H1 (cell line): Measurements from ENCODE around the gene ZCCHC17. TPM values are rescaled to one million over a fixed set of nuclear protein-coding genes. Genes with fewer than 3 reads are reported as not detected.

Experiments
- CTCF ChIA-PET: fragments of 300-600 bp; sonication (Branson Sonifier 250); formaldehyde crosslinking; loops from one replicate; lab custom pipeline; 2021; ENCODE audit not compliant: partially characterized antibody; lab: Charles Lee
- POLR2A ChIA-PET: fragments of 300-600 bp; sonication (Branson Sonifier 250); formaldehyde crosslinking; loops from one replicate; lab custom pipeline; 2021; ENCODE audit warnings: inconsistent platforms; ENCODE audit not compliant: partially characterized antibody; lab: Charles Lee
- DNase-seq, 2 experiments: peaks; one replicate each; pipeline versions ENCODE4 v3.0.0 to v3.0.0-alpha.2; 2010 to 2022; ENCODE audit warnings: low spot score in 2 of 2, low read depth in 1 of 2, mixed read lengths in 1 of 2
- FAIRE-seq: peaks from 2 replicates; lab custom pipeline; 2011; peaks lifted over from hg19 to GRCh38; lab: Jason Lieb, UNC
- H2AFZ ChIP-seq: 2 replicates; pipeline ENCODE4 v1.8.1; 2012; ENCODE audit warnings: low read length, inconsistent platforms
- H2AK5ac ChIP-seq: 2 replicates; pipeline ENCODE4 v1.6.1; 2013; ENCODE audit warnings: low read depth, low read length
- H2BK120ac ChIP-seq: replicated peaks from 2 replicates; pipeline ENCODE3; 2013; ENCODE audit warnings: low read depth, low read length, inconsistent platforms
- H2BK12ac ChIP-seq: 2 replicates; pipeline ENCODE4 v1.6.1; 2013; ENCODE audit warnings: low read depth, low read length
- H2BK15ac ChIP-seq: 2 replicates; pipeline ENCODE4 v1.6.1; 2013; ENCODE audit warnings: low read length
- H2BK20ac ChIP-seq: 2 replicates; pipeline ENCODE4 v1.6.1; 2013; ENCODE audit warnings: low read length
- H2BK5ac ChIP-seq: 2 replicates; pipeline ENCODE4 v1.6.1; 2013; ENCODE audit warnings: low read depth, low read length
- H3K14ac ChIP-seq: 2 replicates; pipeline ENCODE4 v1.6.1; 2013; ENCODE audit warnings: inconsistent platforms; ENCODE audit not compliant: insufficient read length
- H3K18ac ChIP-seq: 2 replicates; pipeline ENCODE4 v1.6.1; 2013; ENCODE audit warnings: low read length; ENCODE audit errors: extremely low read depth
- H3K23ac ChIP-seq: 2 replicates; pipeline ENCODE4 v1.6.1; 2013; ENCODE audit warnings: inconsistent platforms; ENCODE audit not compliant: insufficient read length
- H3K23me2 ChIP-seq: 2 replicates; pipeline ENCODE4 v1.6.1; 2013; ENCODE audit warnings: low read depth, low read length
- H3K27ac ChIP-seq: 2 replicates; pipeline ENCODE4 v1.6.1; 2011; ENCODE audit warnings: low read depth, low read length, inconsistent platforms
- H3K27me3 ChIP-seq, 4 experiments: replicated peaks in 1 of 4; 1 replicate in 1 of 4; 2 replicates in 3 of 4; pipeline versions ENCODE4 v1.6.1 to v1.8.1; 2011 to 2013; ENCODE audit warnings: low read length in 3 of 4, mild to moderate bottlenecking in 3 of 4, inconsistent platforms in 2 of 4, mixed read lengths in 2 of 4, moderate library complexity in 1 of 4; ENCODE audit not compliant: control insufficient read depth in 3 of 4, insufficient read depth in 3 of 4; ENCODE audit errors: extremely low read depth in 1 of 4
- H3K36me3 ChIP-seq, 4 experiments: 2 replicates each; pipeline versions ENCODE4 v1.6.1 to v1.8.1; 2011 to 2013; ENCODE audit warnings: mild to moderate bottlenecking in 4 of 4, low read length in 3 of 4, moderate library complexity in 2 of 4, control low read depth in 1 of 4, inconsistent platforms in 1 of 4; ENCODE audit not compliant: insufficient read depth in 4 of 4, control insufficient read depth in 2 of 4
- H3K4ac ChIP-seq: replicated peaks from 2 replicates; pipeline ENCODE3; 2013; ENCODE audit warnings: low read length, low read depth, mixed read lengths, inconsistent platforms; ENCODE audit not compliant: insufficient read length
- H3K4me1 ChIP-seq, 4 experiments: replicated peaks in 1 of 4; 1 replicate in 1 of 4; 2 replicates in 3 of 4; pipeline versions ENCODE4 v1.6.1 to v1.8.1; 2011 to 2013; ENCODE audit warnings: low read length in 3 of 4, inconsistent platforms in 2 of 4, mixed read lengths in 1 of 4; ENCODE audit not compliant: insufficient read depth in 4 of 4, control insufficient read depth in 3 of 4
- H3K4me2 ChIP-seq, 2 experiments: 2 replicates each; pipeline versions ENCODE4 v1.6.1 to v1.8.1; 2011 to 2013; ENCODE audit warnings: low read depth in 2 of 2, low read length in 2 of 2, control low read depth in 1 of 2, inconsistent platforms in 1 of 2, mild to moderate bottlenecking in 1 of 2; ENCODE audit not compliant: insufficient read depth in 1 of 2
- H3K4me3 ChIP-seq, 4 experiments: fragments of 200-600, 300-600 bp in 1 of 4; sonication (generic), shearing (Covaris generic), sonication (Bioruptor Twin) in 1 of 4; 2 replicates each; pipeline versions ENCODE4 v1.5.1 to v1.8.1; 2011 to 2016; ENCODE audit warnings: low read length in 4 of 4, low read depth in 3 of 4, control low read depth in 2 of 4, inconsistent platforms in 2 of 4, mild to moderate bottlenecking in 2 of 4, mixed read lengths in 1 of 4, moderate library complexity in 1 of 4; ENCODE audit not compliant: insufficient read depth in 2 of 4; ENCODE audit errors: extremely low read depth in 1 of 4
- H3K56ac ChIP-seq: replicated peaks from 2 replicates; pipeline ENCODE3; 2013; ENCODE audit warnings: low read depth, mild to moderate bottlenecking, mixed read lengths, low read length, inconsistent platforms; ENCODE audit not compliant: insufficient read length
- H3K79me1 ChIP-seq: 2 replicates; pipeline ENCODE4 v1.6.1; 2013; ENCODE audit warnings: low read depth, low read length, control low read depth
- H3K79me2 ChIP-seq, 2 experiments: 2 replicates each; pipeline versions ENCODE4 v1.6.1 to v1.8.1; 2012 to 2013; ENCODE audit warnings: low read length in 2 of 2, mild to moderate bottlenecking in 2 of 2, inconsistent platforms in 1 of 2; ENCODE audit not compliant: insufficient read depth in 2 of 2, control insufficient read depth in 1 of 2
- H3K9ac ChIP-seq, 4 experiments: replicated peaks in 1 of 4; 1 replicate in 1 of 4; 2 replicates in 3 of 4; pipeline versions ENCODE4 v1.6.1 to v1.8.1; 2011 to 2013; ENCODE audit warnings: low read depth in 3 of 4, low read length in 3 of 4, control low read depth in 2 of 4, mild to moderate bottlenecking in 2 of 4, moderate library complexity in 2 of 4, inconsistent platforms in 1 of 4; ENCODE audit errors: extremely low read depth in 1 of 4
- H3K9me3 ChIP-seq, 2 experiments: 2 replicates each; pipeline versions ENCODE4 v1.6.1 to v1.8.1; 2012 to 2013; ENCODE audit warnings: mild to moderate bottlenecking in 2 of 2, moderate library complexity in 2 of 2, control low read depth in 1 of 2, inconsistent platforms in 1 of 2, low read depth in 1 of 2, low read length in 1 of 2, mixed read lengths in 1 of 2; ENCODE audit not compliant: insufficient read depth in 2 of 2
- H4K20me1 ChIP-seq, 2 experiments: replicated peaks in 1 of 2; 2 replicates each; pipeline versions ENCODE3 to v1.8.1; 2011 to 2013; ENCODE audit warnings: inconsistent platforms in 2 of 2, low read length in 2 of 2, mild to moderate bottlenecking in 1 of 2; ENCODE audit not compliant: insufficient read depth in 2 of 2, control insufficient read depth in 1 of 2
- H4K5ac ChIP-seq: 2 replicates; pipeline ENCODE4 v1.6.1; 2013; ENCODE audit warnings: low read length, low read depth, mixed read lengths, inconsistent platforms; ENCODE audit not compliant: insufficient read length
- H4K8ac ChIP-seq: 2 replicates; pipeline ENCODE4 v1.8.0; 2013; ENCODE audit warnings: mild to moderate bottlenecking, moderate library complexity, low read length, inconsistent platforms; ENCODE audit not compliant: insufficient read depth; ENCODE audit errors: extremely low read depth
- H4K91ac ChIP-seq: replicated peaks from 2 replicates; pipeline ENCODE3; 2013; ENCODE audit warnings: low read length, mixed read lengths, inconsistent platforms; ENCODE audit not compliant: insufficient read length
- CEBPB ChIP-seq: IDR thresholded peaks from 2 replicates; pipeline ENCODE4 v1.6.1; 2012; ENCODE audit warnings: low read depth, low read length
- EGR1 ChIP-seq: IDR thresholded peaks from 2 replicates; pipeline ENCODE4 v1.6.1; 2011; ENCODE audit warnings: low read depth, low read length, borderline replicate concordance
- GABPA ChIP-seq: IDR thresholded peaks from 2 replicates; pipeline ENCODE4 v1.6.1; 2011; ENCODE audit warnings: mild to moderate bottlenecking, low read length, moderate library complexity, borderline replicate concordance; ENCODE audit not compliant: insufficient read depth
- JUN ChIP-seq: IDR thresholded peaks from 2 replicates; pipeline ENCODE4 v1.6.1; 2011; ENCODE audit warnings: low read depth, mild to moderate bottlenecking, improper control_type of control experiment, low read length
- KDM5A ChIP-seq: fragments of 200-600 bp; IDR thresholded peaks from 2 replicates; pipeline ENCODE4 v1.7.1; 2012; ENCODE audit warnings: mild to moderate bottlenecking, low read length, inconsistent platforms, mixed read lengths
- POLR2AphosphoS5 ChIP-seq: IDR thresholded peaks from 2 replicates; pipeline ENCODE4 v1.6.1; 2011; ENCODE audit warnings: low read depth, low read length
- RBBP5 ChIP-seq: IDR thresholded peaks from 2 replicates; pipeline ENCODE4 v1.7.1; 2012; ENCODE audit warnings: low read depth, mild to moderate bottlenecking, inconsistent platforms, low read length, moderate library complexity, borderline replicate concordance
- SRF ChIP-seq: IDR thresholded peaks from 2 replicates; pipeline ENCODE4 v1.6.1; 2011; ENCODE audit warnings: mild to moderate bottlenecking, low read depth, low read length, moderate library complexity
- WGBS, 2 experiments: shearing (Covaris generic) in 1 of 2; methylation state at CpG; one replicate each; pipeline versions ENCODE4 v1.1.6 to v1.1.7; 2013 to 2015; ENCODE audit warnings: low lambda C conversion rate in 2 of 2, mixed read lengths in 2 of 2, inconsistent platforms in 1 of 2, low coverage in 1 of 2, missing lambda C conversion rate in 1 of 2; ENCODE audit not compliant: insufficient replicate concordance in 2 of 2, insufficient coverage in 1 of 2, insufficient read length in 1 of 2; ENCODE audit errors: extremely low coverage in 1 of 2, missing lambda C conversion rate in 1 of 2; 5-methylcytosine and 5-hydroxymethylcytosine counted together
- polyA plus RNA-seq, 7 experiments: library from polyadenylated mRNA; depleted of rRNA in 3 of 7; stranded (reverse) in 5 of 7; unstranded in 2 of 7; fragments of >200 nt in 5 of 7; fragments of 200-250 nt in 2 of 7; gene quantifications; 1 replicate in 5 of 7; 2 replicates in 1 of 7; 4 replicates in 1 of 7; pipeline versions ENCODE4 v1.2.1 to v1.2.3, GENCODE V29; 2011 to 2013; ENCODE audit warnings: missing spikeins in 2 of 7, mixed read lengths in 2 of 7
- total RNA-seq: library from RNA; stranded (reverse); fragmentation: NEBNext Ultra II Directional; extraction: Animal tissue kit (Norgen Biotek cat#: 25700); gene quantifications from 2 replicates; pipeline ENCODE4 v1.2.1, GENCODE V29; 2021

The ZCCHC17 gene
- total and polyA plus RNA-seq, 2 of the 8 experiments (the other 6 are each of a cell fraction or from before 2014, with no cell fraction given): 51.6 to 59.3 TPM

DNA sequence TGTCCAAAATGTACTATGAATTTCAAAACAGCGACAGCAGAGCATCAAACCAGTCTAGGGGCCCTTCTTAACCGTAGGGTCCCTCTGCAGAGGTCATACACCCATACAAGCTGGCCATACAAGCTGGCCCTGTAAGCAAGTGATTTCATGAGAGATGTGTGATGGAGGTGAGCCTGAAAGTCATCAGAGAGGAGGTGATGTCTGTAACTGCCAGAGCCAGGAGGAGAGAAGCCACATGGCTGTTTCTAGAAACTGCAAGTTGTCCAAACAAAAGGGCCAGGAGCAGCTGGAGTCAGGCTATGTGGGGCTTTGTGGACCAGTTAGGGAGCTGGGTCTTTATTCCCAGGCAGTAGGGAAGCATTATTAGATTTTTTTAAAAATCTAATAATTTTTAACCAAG, 101.4 kb downstream of the ZCCHC17 start:
- no peak for FAIRE-seq

More for the DNA sequence above, 101.4 kb downstream of the ZCCHC17 start:
- no peak overlapping the region for H2BK120ac ChIP-seq
- no peak overlapping the region for H2AFZ ChIP-seq
- no peak overlapping the region for H3K9ac ChIP-seq
- no peak overlapping the region for H2BK12ac ChIP-seq
- no peak for TF ChIP-seq CEBPB
- no peak for TF ChIP-seq GABPA
- no peak for TF ChIP-seq JUN
- no peak for TF ChIP-seq KDM5A
- TF ChIP-seq SRF: no peak
- no peak for TF ChIP-seq EGR1
- TF ChIP-seq RBBP5: no peak
- TF ChIP-seq POLR2AphosphoS5: no peak
- no peak for DNase-seq
- no peaks in the 10 kb centered on the region for H3K9me3 ChIP-seq
- H3K56ac ChIP-seq: no peak overlapping the region
- H3K27ac ChIP-seq: no peak overlapping the region
- no peak overlapping the region for H3K14ac ChIP-seq
- no peak overlapping the region for H3K4ac ChIP-seq
- H3K4me3 ChIP-seq: no peak overlapping the region
- H2BK15ac ChIP-seq: no peak overlapping the region
- H3K4me2 ChIP-seq: no peak overlapping the region
- H4K5ac ChIP-seq: no peak overlapping the region
- H3K36me3 ChIP-seq: no peaks in the 10 kb centered on the region
- H2BK5ac ChIP-seq: no peak overlapping the region
- no peaks in the 10 kb centered on the region for H3K79me2 ChIP-seq
- no peaks in the 10 kb centered on the region for H3K79me1 ChIP-seq
- H3K23ac ChIP-seq: no peak overlapping the region
- no peak overlapping the region for H4K91ac ChIP-seq
- H3K23me2 ChIP-seq: no peaks in the 10 kb centered on the region; the same call in 1 of the 2 replicates
- H3K18ac ChIP-seq: no peak overlapping the region
- no peaks in the 10 kb centered on the region for H3K27me3 ChIP-seq
- ChIA-PET CTCF (interaction anchor here (3.6 to 11.8 kb wide), 3 partner anchors 20 to 151 kb away, joined by 13 to 415 read pairs (median 47); partner anchors contain the start of gene SERINC2), POLR2A (no interaction called here)
- H2BK20ac ChIP-seq: no peak overlapping the region
- H2AK5ac ChIP-seq: no peak overlapping the region
- H4K20me1 ChIP-seq: no peaks in the 10 kb centered on the region
- peaks cover 0 to 3% (median 3%) of the 10 kb centered on the region in 4 experiments; a peak in 4 of 7 replicates for H3K4me1 ChIP-seq
- 90% methylated on average over 2 of the region's 2 CpGs; no CpG with 5 or more reads in 1 of the 2 experiments for WGBS, 2 experiments
- no peak overlapping the region for H4K8ac ChIP-seq
